H1 (cell line): Measurements from ENCODE around the gene FCN2. TPM values are rescaled to one million over a fixed set of nuclear protein-coding genes. Genes with fewer than 3 reads are reported as not detected.

ENCODE experiments used
- CTCF ChIA-PET: fragments of 300-600 bp; sonication (Branson Sonifier 250); formaldehyde crosslinking; loops from one replicate; lab custom pipeline; 2021; ENCODE audit not compliant: partially characterized antibody; lab: Charles Lee
- POLR2A ChIA-PET: fragments of 300-600 bp; sonication (Branson Sonifier 250); formaldehyde crosslinking; loops from one replicate; lab custom pipeline; 2021; ENCODE audit warnings: inconsistent platforms; ENCODE audit not compliant: partially characterized antibody; lab: Charles Lee
- DNase-seq, 2 experiments: peaks; one replicate each; pipeline versions ENCODE4 v3.0.0 to v3.0.0-alpha.2; 2010 to 2022; ENCODE audit warnings: low spot score in 2 of 2, low read depth in 1 of 2, mixed read lengths in 1 of 2
- FAIRE-seq: peaks from 2 replicates; lab custom pipeline; 2011; peaks lifted over from hg19 to GRCh38; lab: Jason Lieb, UNC
- H2AFZ ChIP-seq: 2 replicates; pipeline ENCODE4 v1.8.1; 2012; ENCODE audit warnings: low read length, inconsistent platforms
- H2AK5ac ChIP-seq: 2 replicates; pipeline ENCODE4 v1.6.1; 2013; ENCODE audit warnings: low read depth, low read length
- H2BK120ac ChIP-seq: replicated peaks from 2 replicates; pipeline ENCODE3; 2013; ENCODE audit warnings: low read depth, low read length, inconsistent platforms
- H2BK12ac ChIP-seq: 2 replicates; pipeline ENCODE4 v1.6.1; 2013; ENCODE audit warnings: low read depth, low read length
- H2BK15ac ChIP-seq: 2 replicates; pipeline ENCODE4 v1.6.1; 2013; ENCODE audit warnings: low read length
- H2BK20ac ChIP-seq: 2 replicates; pipeline ENCODE4 v1.6.1; 2013; ENCODE audit warnings: low read length
- H2BK5ac ChIP-seq: 2 replicates; pipeline ENCODE4 v1.6.1; 2013; ENCODE audit warnings: low read depth, low read length
- H3K14ac ChIP-seq: 2 replicates; pipeline ENCODE4 v1.6.1; 2013; ENCODE audit warnings: inconsistent platforms; ENCODE audit not compliant: insufficient read length
- H3K18ac ChIP-seq: 2 replicates; pipeline ENCODE4 v1.6.1; 2013; ENCODE audit warnings: low read length; ENCODE audit errors: extremely low read depth
- H3K23ac ChIP-seq: 2 replicates; pipeline ENCODE4 v1.6.1; 2013; ENCODE audit warnings: inconsistent platforms; ENCODE audit not compliant: insufficient read length
- H3K23me2 ChIP-seq: 2 replicates; pipeline ENCODE4 v1.6.1; 2013; ENCODE audit warnings: low read depth, low read length
- H3K27ac ChIP-seq: 2 replicates; pipeline ENCODE4 v1.6.1; 2011; ENCODE audit warnings: low read depth, low read length, inconsistent platforms
- H3K27me3 ChIP-seq, 4 experiments: replicated peaks in 1 of 4; 1 replicate in 1 of 4; 2 replicates in 3 of 4; pipeline versions ENCODE4 v1.6.1 to v1.8.1; 2011 to 2013; ENCODE audit warnings: low read length in 3 of 4, mild to moderate bottlenecking in 3 of 4, inconsistent platforms in 2 of 4, mixed read lengths in 2 of 4, moderate library complexity in 1 of 4; ENCODE audit not compliant: control insufficient read depth in 3 of 4, insufficient read depth in 3 of 4; ENCODE audit errors: extremely low read depth in 1 of 4
- H3K36me3 ChIP-seq, 4 experiments: 2 replicates each; pipeline versions ENCODE4 v1.6.1 to v1.8.1; 2011 to 2013; ENCODE audit warnings: mild to moderate bottlenecking in 4 of 4, low read length in 3 of 4, moderate library complexity in 2 of 4, control low read depth in 1 of 4, inconsistent platforms in 1 of 4; ENCODE audit not compliant: insufficient read depth in 4 of 4, control insufficient read depth in 2 of 4
- H3K4ac ChIP-seq: replicated peaks from 2 replicates; pipeline ENCODE3; 2013; ENCODE audit warnings: low read length, low read depth, mixed read lengths, inconsistent platforms; ENCODE audit not compliant: insufficient read length
- H3K4me1 ChIP-seq, 4 experiments: replicated peaks in 1 of 4; 1 replicate in 1 of 4; 2 replicates in 3 of 4; pipeline versions ENCODE4 v1.6.1 to v1.8.1; 2011 to 2013; ENCODE audit warnings: low read length in 3 of 4, inconsistent platforms in 2 of 4, mixed read lengths in 1 of 4; ENCODE audit not compliant: insufficient read depth in 4 of 4, control insufficient read depth in 3 of 4
- H3K4me2 ChIP-seq, 2 experiments: 2 replicates each; pipeline versions ENCODE4 v1.6.1 to v1.8.1; 2011 to 2013; ENCODE audit warnings: low read depth in 2 of 2, low read length in 2 of 2, control low read depth in 1 of 2, inconsistent platforms in 1 of 2, mild to moderate bottlenecking in 1 of 2; ENCODE audit not compliant: insufficient read depth in 1 of 2
- H3K4me3 ChIP-seq, 4 experiments: fragments of 200-600, 300-600 bp in 1 of 4; sonication (generic), shearing (Covaris generic), sonication (Bioruptor Twin) in 1 of 4; 2 replicates each; pipeline versions ENCODE4 v1.5.1 to v1.8.1; 2011 to 2016; ENCODE audit warnings: low read length in 4 of 4, low read depth in 3 of 4, control low read depth in 2 of 4, inconsistent platforms in 2 of 4, mild to moderate bottlenecking in 2 of 4, mixed read lengths in 1 of 4, moderate library complexity in 1 of 4; ENCODE audit not compliant: insufficient read depth in 2 of 4; ENCODE audit errors: extremely low read depth in 1 of 4
- H3K56ac ChIP-seq: replicated peaks from 2 replicates; pipeline ENCODE3; 2013; ENCODE audit warnings: low read depth, mild to moderate bottlenecking, mixed read lengths, low read length, inconsistent platforms; ENCODE audit not compliant: insufficient read length
- H3K79me1 ChIP-seq: 2 replicates; pipeline ENCODE4 v1.6.1; 2013; ENCODE audit warnings: low read depth, low read length, control low read depth
- H3K79me2 ChIP-seq, 2 experiments: 2 replicates each; pipeline versions ENCODE4 v1.6.1 to v1.8.1; 2012 to 2013; ENCODE audit warnings: low read length in 2 of 2, mild to moderate bottlenecking in 2 of 2, inconsistent platforms in 1 of 2; ENCODE audit not compliant: insufficient read depth in 2 of 2, control insufficient read depth in 1 of 2
- H3K9ac ChIP-seq, 4 experiments: replicated peaks in 1 of 4; 1 replicate in 1 of 4; 2 replicates in 3 of 4; pipeline versions ENCODE4 v1.6.1 to v1.8.1; 2011 to 2013; ENCODE audit warnings: low read depth in 3 of 4, low read length in 3 of 4, control low read depth in 2 of 4, mild to moderate bottlenecking in 2 of 4, moderate library complexity in 2 of 4, inconsistent platforms in 1 of 4; ENCODE audit errors: extremely low read depth in 1 of 4
- H3K9me3 ChIP-seq, 2 experiments: 2 replicates each; pipeline versions ENCODE4 v1.6.1 to v1.8.1; 2012 to 2013; ENCODE audit warnings: mild to moderate bottlenecking in 2 of 2, moderate library complexity in 2 of 2, control low read depth in 1 of 2, inconsistent platforms in 1 of 2, low read depth in 1 of 2, low read length in 1 of 2, mixed read lengths in 1 of 2; ENCODE audit not compliant: insufficient read depth in 2 of 2
- H4K20me1 ChIP-seq, 2 experiments: replicated peaks in 1 of 2; 2 replicates each; pipeline versions ENCODE3 to v1.8.1; 2011 to 2013; ENCODE audit warnings: inconsistent platforms in 2 of 2, low read length in 2 of 2, mild to moderate bottlenecking in 1 of 2; ENCODE audit not compliant: insufficient read depth in 2 of 2, control insufficient read depth in 1 of 2
- H4K5ac ChIP-seq: 2 replicates; pipeline ENCODE4 v1.6.1; 2013; ENCODE audit warnings: low read length, low read depth, mixed read lengths, inconsistent platforms; ENCODE audit not compliant: insufficient read length
- H4K8ac ChIP-seq: 2 replicates; pipeline ENCODE4 v1.8.0; 2013; ENCODE audit warnings: mild to moderate bottlenecking, moderate library complexity, low read length, inconsistent platforms; ENCODE audit not compliant: insufficient read depth; ENCODE audit errors: extremely low read depth
- H4K91ac ChIP-seq: replicated peaks from 2 replicates; pipeline ENCODE3; 2013; ENCODE audit warnings: low read length, mixed read lengths, inconsistent platforms; ENCODE audit not compliant: insufficient read length
- CBX5 ChIP-seq: fragments of 300-800, 300-1000 bp; sonication (generic); IDR thresholded peaks from 2 replicates; pipeline ENCODE4 v1.7.1; 2016; ENCODE audit warnings: antibody characterized with exemption, low read length, low read depth
- CHD1 ChIP-seq: IDR thresholded peaks from 2 replicates; pipeline ENCODE4 v1.6.1; 2012; ENCODE audit warnings: low read depth, low read length, improper control_type of control experiment
- EP300 ChIP-seq, 2 experiments: IDR thresholded peaks; 1 replicate in 1 of 2; 2 replicates in 1 of 2; pipeline ENCODE4 v1.6.1; 2011 to 2012; ENCODE audit warnings: low read depth in 2 of 2, low read length in 2 of 2, mild to moderate bottlenecking in 2 of 2, borderline replicate concordance in 1 of 2, inconsistent platforms in 1 of 2, moderate library complexity in 1 of 2
- NANOG ChIP-seq: IDR thresholded peaks from 2 replicates; pipeline ENCODE4 v1.6.1; 2011; ENCODE audit warnings: low read length, low read depth, mild to moderate bottlenecking, inconsistent platforms; ENCODE audit not compliant: insufficient read depth, poor library complexity, severe bottlenecking
- RXRA ChIP-seq: IDR thresholded peaks from 2 replicates; pipeline ENCODE4 v1.6.1; 2011; ENCODE audit warnings: low read depth, mild to moderate bottlenecking, low read length, moderate library complexity; ENCODE audit not compliant: insufficient read depth
- SP1 ChIP-seq: IDR thresholded peaks from 2 replicates; pipeline ENCODE4 v1.6.1; 2011; ENCODE audit warnings: low read depth, low read length
- WGBS, 2 experiments: shearing (Covaris generic) in 1 of 2; methylation state at CpG; one replicate each; pipeline versions ENCODE4 v1.1.6 to v1.1.7; 2013 to 2015; ENCODE audit warnings: low lambda C conversion rate in 2 of 2, mixed read lengths in 2 of 2, inconsistent platforms in 1 of 2, low coverage in 1 of 2, missing lambda C conversion rate in 1 of 2; ENCODE audit not compliant: insufficient replicate concordance in 2 of 2, insufficient coverage in 1 of 2, insufficient read length in 1 of 2; ENCODE audit errors: extremely low coverage in 1 of 2, missing lambda C conversion rate in 1 of 2; 5-methylcytosine and 5-hydroxymethylcytosine counted together
- polyA plus RNA-seq, 7 experiments: library from polyadenylated mRNA; depleted of rRNA in 3 of 7; stranded (reverse) in 5 of 7; unstranded in 2 of 7; fragments of >200 nt in 5 of 7; fragments of 200-250 nt in 2 of 7; gene quantifications; 1 replicate in 5 of 7; 2 replicates in 1 of 7; 4 replicates in 1 of 7; pipeline versions ENCODE4 v1.2.1 to v1.2.3, GENCODE V29; 2011 to 2013; ENCODE audit warnings: missing spikeins in 2 of 7, mixed read lengths in 2 of 7
- total RNA-seq: library from RNA; stranded (reverse); fragmentation: NEBNext Ultra II Directional; extraction: Animal tissue kit (Norgen Biotek cat#: 25700); gene quantifications from 2 replicates; pipeline ENCODE4 v1.2.1, GENCODE V29; 2021
- TF ChIP-seq, protein P1 (sequence below), 3 experiments: IDR thresholded peaks; 1 replicate in 2 of 3; 2 replicates in 1 of 3; pipeline versions ENCODE4 v1.5.1 to v1.6.1; 2011; ENCODE audit warnings: low read length in 3 of 3, mild to moderate bottlenecking in 3 of 3, inconsistent platforms in 2 of 3, low read depth in 1 of 3, moderate library complexity in 1 of 3; ENCODE audit not compliant: insufficient read depth in 1 of 3; ENCODE audit errors: control extremely low read depth in 1 of 3
- TF ChIP-seq, protein P2 (sequence below): IDR thresholded peaks from 2 replicates; pipeline ENCODE4 v1.6.1; 2012; ENCODE audit warnings: low read length, inconsistent platforms
- TF ChIP-seq, protein P3 (sequence below): IDR thresholded peaks from 2 replicates; pipeline ENCODE4 v1.6.1; 2012; ENCODE audit warnings: inconsistent platforms

FCN2 gene
- total and polyA plus RNA-seq, 2 of the 8 experiments (the other 6 are each of a cell fraction or from before 2014, with no cell fraction given), result not detected

DNA sequence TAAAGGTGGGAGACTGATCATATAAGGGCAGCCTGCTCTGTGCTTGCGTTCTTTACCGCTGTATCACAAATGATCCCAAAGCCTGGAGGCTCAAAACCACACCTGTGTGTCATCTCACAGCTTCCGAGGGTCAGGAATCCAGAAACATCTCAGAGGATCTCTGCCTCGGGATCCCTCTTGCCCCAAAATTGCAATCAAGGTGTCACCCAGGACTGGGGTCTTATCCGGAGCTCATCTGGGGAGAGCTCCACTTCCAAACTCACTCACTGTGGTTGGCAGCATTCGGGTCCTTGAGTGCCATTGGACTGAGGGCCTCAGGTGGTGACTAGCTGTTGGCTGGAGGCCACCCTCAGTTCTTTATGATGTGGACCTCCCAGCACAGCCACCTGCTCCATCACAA, 26.7 kb upstream of the FCN2 start:
- FAIRE-seq, result no peak
- 95% methylated on average over 6 of the region's 6 CpGs; no CpG with 5 or more reads in 1 of the 2 experiments for WGBS, 2 experiments

More for the DNA sequence above, 26.7 kb upstream of the FCN2 start:
- H2BK15ac ChIP-seq, result no peak overlapping the region
- no peaks in the 10 kb centered on the region for H3K36me3 ChIP-seq
- no peak overlapping the region for H2AFZ ChIP-seq
- H2BK5ac ChIP-seq, result no peak overlapping the region
- DNase-seq, result no peak
- no peak overlapping the region for H2AK5ac ChIP-seq
- peaks cover 21 to 23% of the 10 kb centered on the region in 2 experiments for H3K9me3 ChIP-seq
- no peaks in the 10 kb centered on the region for H4K20me1 ChIP-seq
- H3K9ac ChIP-seq, result no peak overlapping the region
- no peaks in the 10 kb centered on the region for H3K27me3 ChIP-seq
- H3K14ac ChIP-seq, result no peak overlapping the region
- H4K8ac ChIP-seq, result no peak overlapping the region
- H2BK120ac ChIP-seq, result no peak overlapping the region
- no peaks in the 10 kb centered on the region for H3K79me2 ChIP-seq
- no peak overlapping the region for H2BK20ac ChIP-seq
- no peak overlapping the region for H4K5ac ChIP-seq
- H3K23ac ChIP-seq, result no peak overlapping the region
- H3K4me3 ChIP-seq, result no peak overlapping the region
- no peak overlapping the region for H3K27ac ChIP-seq
- no peak overlapping the region for H2BK12ac ChIP-seq
- ChIA-PET CTCF (interaction anchor here (0.9 to 2.0 kb wide), 2 partner anchors 14 to 56 kb away, joined by 3 to 6 read pairs; no protein-coding TSS in a partner anchor), POLR2A (no interaction called here)
- no peaks in the 10 kb centered on the region for H3K4me1 ChIP-seq
- H3K23me2 ChIP-seq, result no peaks in the 10 kb centered on the region
- H3K4me2 ChIP-seq, result no peak overlapping the region
- H4K91ac ChIP-seq, result no peak overlapping the region
- H3K18ac ChIP-seq, result no peak overlapping the region
- H3K4ac ChIP-seq, result no peak overlapping the region
- H3K79me1 ChIP-seq, result no peaks in the 10 kb centered on the region
- no peak overlapping the region for H3K56ac ChIP-seq
- TF ChIP-seq, protein P1, sequence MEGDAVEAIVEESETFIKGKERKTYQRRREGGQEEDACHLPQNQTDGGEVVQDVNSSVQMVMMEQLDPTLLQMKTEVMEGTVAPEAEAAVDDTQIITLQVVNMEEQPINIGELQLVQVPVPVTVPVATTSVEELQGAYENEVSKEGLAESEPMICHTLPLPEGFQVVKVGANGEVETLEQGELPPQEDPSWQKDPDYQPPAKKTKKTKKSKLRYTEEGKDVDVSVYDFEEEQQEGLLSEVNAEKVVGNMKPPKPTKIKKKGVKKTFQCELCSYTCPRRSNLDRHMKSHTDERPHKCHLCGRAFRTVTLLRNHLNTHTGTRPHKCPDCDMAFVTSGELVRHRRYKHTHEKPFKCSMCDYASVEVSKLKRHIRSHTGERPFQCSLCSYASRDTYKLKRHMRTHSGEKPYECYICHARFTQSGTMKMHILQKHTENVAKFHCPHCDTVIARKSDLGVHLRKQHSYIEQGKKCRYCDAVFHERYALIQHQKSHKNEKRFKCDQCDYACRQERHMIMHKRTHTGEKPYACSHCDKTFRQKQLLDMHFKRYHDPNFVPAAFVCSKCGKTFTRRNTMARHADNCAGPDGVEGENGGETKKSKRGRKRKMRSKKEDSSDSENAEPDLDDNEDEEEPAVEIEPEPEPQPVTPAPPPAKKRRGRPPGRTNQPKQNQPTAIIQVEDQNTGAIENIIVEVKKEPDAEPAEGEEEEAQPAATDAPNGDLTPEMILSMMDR (IDR thresholded peaks at IDR 0.05; ENCODE audit: control extremely low read depth in 1 of 3, insufficient read depth in 1 of 3, low read depth in 1 of 3, low read length in 3 of 3), result no peak
- TF ChIP-seq RXRA (no peak), EP300 (IDR thresholded peaks at IDR 0.05; ENCODE audit: borderline replicate concordance in 1 of 2, low read depth in 2 of 2, low read length in 2 of 2) (no peak), CBX5 (no peak), CHD1 (no peak), SP1 (no peak), NANOG (no peak)
- TF ChIP-seq, protein P2, sequence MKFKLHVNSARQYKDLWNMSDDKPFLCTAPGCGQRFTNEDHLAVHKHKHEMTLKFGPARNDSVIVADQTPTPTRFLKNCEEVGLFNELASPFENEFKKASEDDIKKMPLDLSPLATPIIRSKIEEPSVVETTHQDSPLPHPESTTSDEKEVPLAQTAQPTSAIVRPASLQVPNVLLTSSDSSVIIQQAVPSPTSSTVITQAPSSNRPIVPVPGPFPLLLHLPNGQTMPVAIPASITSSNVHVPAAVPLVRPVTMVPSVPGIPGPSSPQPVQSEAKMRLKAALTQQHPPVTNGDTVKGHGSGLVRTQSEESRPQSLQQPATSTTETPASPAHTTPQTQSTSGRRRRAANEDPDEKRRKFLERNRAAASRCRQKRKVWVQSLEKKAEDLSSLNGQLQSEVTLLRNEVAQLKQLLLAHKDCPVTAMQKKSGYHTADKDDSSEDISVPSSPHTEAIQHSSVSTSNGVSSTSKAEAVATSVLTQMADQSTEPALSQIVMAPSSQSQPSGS, result no peak
- TF ChIP-seq, protein P3, sequence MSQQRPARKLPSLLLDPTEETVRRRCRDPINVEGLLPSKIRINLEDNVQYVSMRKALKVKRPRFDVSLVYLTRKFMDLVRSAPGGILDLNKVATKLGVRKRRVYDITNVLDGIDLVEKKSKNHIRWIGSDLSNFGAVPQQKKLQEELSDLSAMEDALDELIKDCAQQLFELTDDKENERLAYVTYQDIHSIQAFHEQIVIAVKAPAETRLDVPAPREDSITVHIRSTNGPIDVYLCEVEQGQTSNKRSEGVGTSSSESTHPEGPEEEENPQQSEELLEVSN, result no peak
